PC-3 (cell line): ENCODE data around the gene RALA. TPM values are rescaled to one million over a fixed set of nuclear protein-coding genes. Genes with fewer than 3 reads are reported as not detected.

Source experiments
- ATAC-seq: fragments of 200-7000 bp; cut with Tn5 transposase; 2 replicates; pipeline ENCODE4 v1.9.1; 2020; ENCODE audit warnings: mild to moderate bottlenecking, moderate library complexity
- BruUV-seq: library from RNA; stranded (reverse); fragments of 400-500 nt; replicated peaks from 2 replicates; lab custom pipeline; 2021; lab: Mats Ljungman, UMichigan
- CTCF ChIA-PET: fragments of 300-600 bp; sonication (Branson Sonifier 250); formaldehyde crosslinking; loops from one replicate; lab custom pipeline; 2022; ENCODE audit warnings: antibody characterized with exemption; lab: Charles Lee
- POLR2A ChIA-PET: fragments of 300-600 bp; sonication (Branson Sonifier 250); formaldehyde crosslinking; loops from one replicate; lab custom pipeline; 2022; ENCODE audit warnings: antibody characterized with exemption; ENCODE audit not compliant: unreplicated experiment; lab: Charles Lee
- DNase-seq: peaks from one replicate; pipeline ENCODE4 v3.0.0-alpha.2; 2015
- H2AFZ ChIP-seq: fragments of 300-600 bp; sonication (generic); 2 replicates; pipeline ENCODE4 v1.6.0; 2016; ENCODE audit warnings: antibody characterized with exemption, low read length
- H3F3A ChIP-seq: fragments of 300-600 bp; sonication (generic); one replicate; pipeline ENCODE4 v1.6.0; 2017; ENCODE audit warnings: antibody characterized with exemption, low read length, control low read depth, mild to moderate bottlenecking; ENCODE audit not compliant: unreplicated experiment
- H3K27ac ChIP-seq: fragments of 300-600 bp; sonication (generic); 2 replicates; pipeline ENCODE4 v1.5.1; 2016; ENCODE audit warnings: mild to moderate bottlenecking, low read length
- H3K27me3 ChIP-seq: fragments of 300-600 bp; sonication (generic); 2 replicates; pipeline ENCODE4 v1.6.1; 2016; ENCODE audit warnings: low read length, mixed read lengths
- H3K36me3 ChIP-seq: fragments of 300-600 bp; sonication (generic); 2 replicates; pipeline ENCODE4 v1.6.1; 2016; ENCODE audit warnings: low read depth, mixed run types, low read length, mixed read lengths
- H3K4me1 ChIP-seq: fragments of 300-600 bp; sonication (generic); 2 replicates; pipeline ENCODE4 v1.5.1; 2016; ENCODE audit warnings: low read length; ENCODE audit not compliant: insufficient read depth
- H3K4me2 ChIP-seq: fragments of 300-600 bp; sonication (generic); 2 replicates; pipeline ENCODE4 v1.6.0; 2016; ENCODE audit warnings: low read length
- H3K4me3 ChIP-seq: fragments of 300-600 bp; sonication (generic); 2 replicates; pipeline ENCODE4 v1.5.1; 2016; ENCODE audit warnings: mild to moderate bottlenecking, low read length, mixed read lengths
- H3K79me2 ChIP-seq: fragments of 300-600 bp; sonication (generic); 2 replicates; pipeline ENCODE4 v1.6.1; 2017; ENCODE audit warnings: low read length, mixed read lengths
- H3K9ac ChIP-seq: fragments of 300-600 bp; sonication (generic); 2 replicates; pipeline ENCODE4 v1.6.0; 2016; ENCODE audit warnings: mild to moderate bottlenecking, low read length
- H3K9me2 ChIP-seq: fragments of 300-600 bp; sonication (generic); replicated peaks from 2 replicates; pipeline ENCODE4 v1.6.1; 2016; ENCODE audit warnings: mixed run types, low read length, mixed read lengths
- H3K9me3 ChIP-seq: fragments of 300-600 bp; sonication (generic); 2 replicates; pipeline ENCODE4 v1.6.1; 2016; ENCODE audit warnings: low read length, mixed read lengths
- H4K20me1 ChIP-seq: fragments of 300-600 bp; sonication (generic); 2 replicates; pipeline ENCODE4 v1.6.1; 2016; ENCODE audit warnings: low read length, mixed read lengths
- EZH2 ChIP-seq: fragments of 300-600 bp; sonication (generic); IDR thresholded peaks from one replicate; pipeline ENCODE4 v1.6.1; 2017; ENCODE audit warnings: antibody characterized with exemption, mild to moderate bottlenecking, low read length; ENCODE audit not compliant: unreplicated experiment
- EZH2phosphoT487 ChIP-seq: fragments of 300-600 bp; sonication (generic); IDR thresholded peaks from 2 replicates; pipeline ENCODE4 v1.6.1; 2018; ENCODE audit warnings: mild to moderate bottlenecking, antibody characterized with exemption, low read length, borderline replicate concordance
- intact Hi-C: fragments of 100-400 bp; cut with micrococcal nuclease; formaldehyde crosslinking; loops from 2 replicates; pipeline ENCODE4 v1.9.0; 2023
- total RNA-seq: library from RNA; depleted of rRNA; stranded (reverse); fragments of >200 nt; gene quantifications from 2 replicates; pipeline ENCODE4 v1.2.3, GENCODE V29; 2014
- TF ChIP-seq, protein P1 (sequence below): fragments of 300-600 bp; sonication (generic); conservative IDR thresholded peaks from 2 replicates; pipeline ENCODE4 v1.5.1; 2017; ENCODE audit warnings: antibody characterized with exemption, low read depth, mild to moderate bottlenecking, low read length

RALA gene
- total RNA-seq, 1 experiment from 2014 or later: 12.9 TPM

DNA sequence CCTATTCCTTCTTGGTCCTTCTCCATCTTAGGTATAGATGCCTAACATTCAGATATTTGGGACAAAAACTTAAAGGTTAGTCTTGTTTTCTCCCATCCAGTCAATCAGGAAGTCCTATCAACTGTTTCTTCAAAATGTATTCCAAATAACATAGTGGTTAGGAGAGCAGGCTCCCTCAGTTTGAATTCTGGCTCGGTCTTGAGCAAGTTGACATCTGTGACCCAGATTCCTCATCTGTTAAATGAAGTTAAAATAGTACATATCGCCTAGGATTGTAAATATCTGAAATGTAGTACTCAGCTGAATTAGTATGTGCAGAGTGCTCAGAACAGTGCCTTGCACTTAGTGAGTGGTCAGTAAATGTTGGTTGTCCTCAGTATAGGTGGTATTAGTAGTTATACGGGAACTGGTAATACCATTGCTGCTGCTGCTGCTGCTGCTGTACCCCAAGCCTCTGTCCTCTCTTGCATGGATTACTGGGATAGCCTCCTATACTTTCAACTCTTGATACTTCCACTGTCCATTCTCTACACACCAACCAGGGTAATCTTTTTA is 58.6 kb downstream of the RALA start:
- Histone ChIP-seq H4K20me1 (no peaks in the 10 kb centered on the region), H3K27ac (no peak overlapping the region), H3K79me2 (peaks cover 32% of the 10 kb centered on the region), H3K4me3 (no peak overlapping the region), H3K9me2 (no peaks in the 10 kb centered on the region), H3K9me3 (no peaks in the 10 kb centered on the region), H3F3A (no peaks in the 10 kb centered on the region), H3K27me3 (no peaks in the 10 kb centered on the region), H2AFZ (no peak overlapping the region), H3K9ac (no peak overlapping the region), H3K36me3 (no peaks in the 10 kb centered on the region), H3K4me2 (no peak overlapping the region), H3K4me1 (0 out of 2 replicates have a peak, but pooled peaks cover 4% of the 10 kb centered on the region)
- TF ChIP-seq EZH2phosphoT487: no peak
- TF ChIP-seq EZH2: no peak
- TF ChIP-seq, protein P1, sequence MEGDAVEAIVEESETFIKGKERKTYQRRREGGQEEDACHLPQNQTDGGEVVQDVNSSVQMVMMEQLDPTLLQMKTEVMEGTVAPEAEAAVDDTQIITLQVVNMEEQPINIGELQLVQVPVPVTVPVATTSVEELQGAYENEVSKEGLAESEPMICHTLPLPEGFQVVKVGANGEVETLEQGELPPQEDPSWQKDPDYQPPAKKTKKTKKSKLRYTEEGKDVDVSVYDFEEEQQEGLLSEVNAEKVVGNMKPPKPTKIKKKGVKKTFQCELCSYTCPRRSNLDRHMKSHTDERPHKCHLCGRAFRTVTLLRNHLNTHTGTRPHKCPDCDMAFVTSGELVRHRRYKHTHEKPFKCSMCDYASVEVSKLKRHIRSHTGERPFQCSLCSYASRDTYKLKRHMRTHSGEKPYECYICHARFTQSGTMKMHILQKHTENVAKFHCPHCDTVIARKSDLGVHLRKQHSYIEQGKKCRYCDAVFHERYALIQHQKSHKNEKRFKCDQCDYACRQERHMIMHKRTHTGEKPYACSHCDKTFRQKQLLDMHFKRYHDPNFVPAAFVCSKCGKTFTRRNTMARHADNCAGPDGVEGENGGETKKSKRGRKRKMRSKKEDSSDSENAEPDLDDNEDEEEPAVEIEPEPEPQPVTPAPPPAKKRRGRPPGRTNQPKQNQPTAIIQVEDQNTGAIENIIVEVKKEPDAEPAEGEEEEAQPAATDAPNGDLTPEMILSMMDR: no peak
- ChIA-PET POLR2A (no interaction called here), CTCF (no interaction called here)
- no TSS peak for BruUV-seq
- no peak for ATAC-seq
- intact Hi-C loops: no loop called here
- no peak for DNase-seq

DNA sequence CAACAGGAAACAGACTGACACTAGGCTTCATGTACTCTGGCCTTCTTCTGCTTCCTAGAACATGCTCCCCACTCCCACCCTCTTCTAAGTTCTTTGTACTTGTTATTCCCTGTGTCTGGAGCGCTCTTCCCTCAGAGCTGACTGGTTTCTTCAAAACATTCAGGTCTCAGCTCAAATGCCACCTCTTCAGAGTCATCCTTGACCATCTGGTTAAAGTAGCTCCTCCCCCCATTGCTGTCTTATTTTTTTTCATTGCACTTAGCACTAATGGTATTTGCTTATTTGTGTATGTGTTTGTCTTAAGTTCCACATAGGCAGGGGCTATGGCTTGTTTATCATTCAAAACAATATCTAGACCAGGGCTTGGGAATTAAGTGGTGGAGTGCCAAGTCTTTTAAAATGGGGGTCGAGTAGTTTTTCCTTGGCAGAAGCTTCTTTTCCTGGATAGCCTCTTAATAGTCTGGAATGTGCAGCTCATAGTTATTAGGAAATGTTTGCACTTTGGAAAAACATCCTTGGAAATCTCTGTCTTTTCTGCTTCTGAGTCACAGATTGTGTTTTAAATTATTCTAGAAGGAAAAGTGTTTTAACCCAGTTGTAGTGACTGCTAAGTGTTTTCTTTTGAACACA is 60.0 kb downstream of the RALA start:
- Histone ChIP-seq H3K4me2 (no peak overlapping the region), H3F3A (no peaks in the 10 kb centered on the region), H3K9me2 (no peaks in the 10 kb centered on the region), H2AFZ (no peak overlapping the region), H4K20me1 (no peaks in the 10 kb centered on the region), H3K27ac (no peak overlapping the region), H3K9me3 (no peaks in the 10 kb centered on the region), H3K36me3 (no peaks in the 10 kb centered on the region), H3K27me3 (no peaks in the 10 kb centered on the region), H3K4me1 (0 out of 2 replicates have a peak, but pooled peaks cover 4% of the 10 kb centered on the region), H3K79me2 (peaks cover 28% of the 10 kb centered on the region), H3K9ac (no peak overlapping the region), H3K4me3 (no peak overlapping the region)
- DNase-seq (no peak), ATAC-seq (no peak; the same call in 1 of the 2 replicates)
- intact Hi-C loops: no loop called here
- no TSS peak for BruUV-seq
- CTCF ChIA-PET: interaction anchor here (0.6 kb wide), 1 partner anchor 59 kb away, joined by 5 read pairs; no protein-coding TSS in a partner anchor
- TF ChIP-seq, protein P1: no peak
- TF ChIP-seq EZH2: no peak
- no peak for TF ChIP-seq EZH2phosphoT487
- POLR2A ChIA-PET: no interaction called here
